ENCODE data around the gene ROR1.

The ROR1 gene

DNA sequence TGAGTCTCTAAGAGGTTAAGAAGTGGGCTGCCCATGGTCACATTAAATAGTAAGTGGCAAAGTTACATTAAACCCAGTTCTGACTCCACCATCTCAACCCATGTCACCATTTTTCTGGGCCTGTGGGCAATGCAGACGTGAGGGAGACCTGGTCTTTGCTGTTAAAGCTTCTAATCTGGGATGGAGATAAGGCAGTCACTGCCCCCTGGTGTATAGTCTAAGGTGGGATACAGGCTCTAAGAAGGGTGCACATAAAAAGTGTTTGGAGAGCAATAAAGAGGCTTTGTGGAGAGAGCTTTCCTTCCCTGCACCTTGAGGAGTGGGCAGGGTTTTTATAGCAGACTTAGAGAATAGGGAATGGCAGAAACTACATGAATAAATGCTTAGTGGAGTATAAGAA lies 141.3 kb downstream of the ROR1 start:
- DNase-seq = no peak

DNA sequence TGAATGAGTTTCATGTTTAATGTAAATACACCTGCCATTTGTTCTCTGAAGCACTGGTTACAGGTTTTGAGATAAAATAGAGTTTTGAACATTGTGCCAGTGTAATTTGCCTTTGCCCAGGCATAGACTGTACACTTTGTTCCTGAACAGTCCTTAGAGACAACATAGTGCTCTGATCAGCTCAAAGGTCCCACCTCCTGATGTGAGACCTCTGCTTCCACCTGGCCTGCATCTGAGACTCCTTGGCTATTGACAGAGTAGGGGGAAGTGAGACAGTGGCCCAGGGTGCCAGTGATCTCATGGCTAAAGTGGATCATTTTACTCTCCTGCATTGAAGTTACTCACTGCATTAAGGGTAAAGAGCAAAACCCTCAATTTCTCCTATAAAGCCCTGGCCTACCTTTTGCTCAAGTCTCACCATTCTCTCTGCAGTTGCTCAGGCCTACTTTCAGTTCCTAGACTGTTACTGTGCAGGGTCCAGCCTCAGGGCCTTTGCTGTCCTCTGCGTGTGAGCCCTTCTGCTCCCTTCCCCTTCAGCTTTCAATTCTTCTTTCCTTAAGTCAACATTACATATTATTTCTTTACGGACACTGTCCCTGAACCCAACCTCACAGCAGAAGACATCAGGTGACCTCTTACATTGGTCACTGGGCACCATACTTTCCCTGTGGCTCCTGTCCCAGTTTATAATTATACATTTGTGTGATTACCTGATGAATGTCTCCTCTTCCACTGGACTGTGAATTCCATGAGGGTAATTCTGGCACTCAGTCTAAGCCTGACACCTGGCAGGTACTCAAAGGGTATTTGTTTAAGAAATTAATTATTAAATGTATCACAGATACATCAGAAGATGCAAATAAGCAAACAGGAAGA lies 142.9 kb downstream of the ROR1 start:
- no peak for DNase-seq

DNA sequence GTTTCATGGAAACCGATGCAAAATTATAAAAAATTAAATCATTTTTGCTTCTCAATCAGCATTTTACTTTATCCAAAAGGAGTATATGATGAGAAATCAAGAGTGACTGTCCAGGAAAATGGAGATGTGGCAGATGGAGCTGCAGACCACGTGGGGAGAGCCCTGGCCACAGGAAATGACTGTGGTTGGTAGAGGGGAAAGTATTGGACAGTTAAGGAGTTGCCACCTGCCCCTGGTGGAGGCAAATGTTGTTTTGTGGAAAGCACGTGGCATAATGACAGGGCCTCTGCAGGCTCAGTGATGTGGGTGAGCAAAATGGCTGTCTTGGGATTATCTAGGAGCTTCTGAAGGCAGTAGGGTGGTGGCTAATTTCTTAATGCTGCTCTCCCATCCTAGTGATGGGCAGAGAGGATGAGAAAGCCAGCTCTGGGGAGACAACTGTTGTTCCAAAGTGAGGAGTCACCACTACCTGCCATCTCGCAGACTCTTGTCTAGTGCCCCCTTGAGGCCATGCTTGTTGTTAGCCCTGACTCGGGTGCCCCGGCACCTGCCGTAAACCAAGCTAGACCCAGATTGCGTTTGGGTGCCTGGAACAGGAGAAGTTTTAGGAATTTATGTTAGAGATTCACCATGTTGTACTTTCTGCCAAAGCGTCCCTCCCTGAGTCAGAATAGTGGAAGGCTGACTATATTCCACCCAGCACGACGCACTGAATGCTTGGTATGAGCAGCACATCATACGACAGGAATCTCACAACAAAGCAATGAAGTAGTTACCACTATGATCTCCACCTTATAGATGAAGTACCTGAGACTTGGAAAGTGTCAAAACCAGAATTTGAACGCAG lies 144.0 kb downstream of the ROR1 start:
- no peak for DNase-seq

DNA sequence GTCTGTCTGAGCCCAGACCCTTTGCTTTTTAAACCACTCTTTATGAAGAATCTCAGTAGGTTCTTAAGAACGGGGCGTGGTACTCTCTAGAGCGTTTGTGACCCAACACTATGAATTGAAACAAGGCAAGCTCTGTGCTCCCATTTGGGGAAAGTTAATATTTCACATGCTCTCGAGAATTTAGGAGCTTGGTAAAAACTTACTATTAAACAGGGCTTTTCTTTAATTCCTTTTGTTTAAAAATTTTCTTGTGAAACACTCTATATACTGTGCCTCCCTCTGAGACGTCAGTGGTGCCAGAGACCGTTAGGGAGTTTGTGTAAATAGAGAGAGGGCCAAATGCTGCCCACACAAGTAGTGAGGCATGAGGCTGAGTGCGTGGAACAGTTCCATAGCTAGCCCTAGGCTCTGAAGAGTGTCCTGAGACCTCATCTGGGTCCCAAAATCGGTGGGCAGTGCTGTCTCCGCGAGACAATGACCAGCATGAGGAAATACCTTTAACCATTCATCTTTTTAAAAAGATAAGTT lies 144.7 kb downstream of the ROR1 start:
- DNase-seq = no peak

DNA sequence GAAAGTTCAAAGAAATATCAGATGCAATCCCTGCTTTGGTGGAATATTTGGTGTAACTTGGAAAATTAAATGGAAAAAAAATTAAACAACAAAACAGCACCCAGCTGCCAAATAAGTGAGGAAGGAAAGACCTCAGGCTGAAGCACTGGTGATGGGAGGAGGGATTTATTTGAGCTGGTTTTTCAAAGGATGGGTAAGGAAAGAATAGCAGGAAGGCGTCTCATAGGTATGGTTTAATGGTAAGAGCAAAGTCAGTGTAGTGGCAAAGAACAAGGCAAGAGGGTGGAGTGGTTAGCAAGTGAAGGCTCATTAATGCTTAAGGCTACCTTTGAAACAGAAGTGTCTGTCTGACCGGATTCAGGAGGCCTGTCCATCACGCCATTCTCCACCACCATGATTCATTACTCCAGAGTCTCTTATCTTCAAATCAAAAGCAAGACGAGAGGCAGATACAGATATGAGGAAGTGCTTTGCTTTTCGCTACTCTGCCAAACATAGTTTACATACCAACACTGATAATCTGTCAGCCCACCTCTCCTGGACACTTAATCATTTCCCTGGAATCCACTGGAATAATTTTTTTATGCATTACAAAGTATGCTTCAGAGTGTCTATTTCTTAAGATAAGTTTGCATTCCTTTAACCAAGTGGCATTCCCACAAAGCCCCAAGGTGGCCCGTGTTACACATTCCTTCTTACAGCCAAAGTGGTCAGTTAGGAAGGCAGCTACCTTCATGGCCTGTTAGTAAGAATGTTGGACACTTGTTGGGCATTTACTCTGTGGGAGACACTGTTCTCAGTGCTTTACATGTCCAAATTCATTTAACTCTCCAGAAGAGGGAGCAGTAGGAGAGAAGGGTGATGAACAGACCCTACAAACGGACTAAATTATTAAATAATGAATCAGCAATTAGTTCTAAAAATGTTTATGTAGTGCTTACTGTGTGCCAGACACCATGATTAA lies 146.6 kb downstream of the ROR1 start:
- DNase-seq = no peak

DNA sequence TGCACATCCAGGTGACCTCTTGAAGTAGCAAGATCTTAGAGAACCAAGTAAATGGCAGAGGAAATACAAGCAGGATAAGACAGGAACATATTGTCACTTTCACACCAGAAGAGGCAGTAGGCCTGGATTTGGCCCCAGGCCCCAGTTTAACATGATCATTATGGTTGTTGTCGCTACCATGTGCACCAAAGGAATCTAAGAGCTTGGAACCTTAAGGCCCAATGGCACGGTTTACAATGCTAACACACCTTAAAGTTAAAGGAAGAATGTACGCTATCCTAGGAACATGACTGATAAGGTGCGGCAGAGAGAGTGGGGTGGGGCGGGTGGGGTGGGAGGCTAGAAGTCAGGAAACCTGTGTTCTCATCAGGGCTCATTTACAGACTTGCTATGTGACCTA lies 147.5 kb downstream of the ROR1 start:
- DNase-seq = no peak

DNA sequence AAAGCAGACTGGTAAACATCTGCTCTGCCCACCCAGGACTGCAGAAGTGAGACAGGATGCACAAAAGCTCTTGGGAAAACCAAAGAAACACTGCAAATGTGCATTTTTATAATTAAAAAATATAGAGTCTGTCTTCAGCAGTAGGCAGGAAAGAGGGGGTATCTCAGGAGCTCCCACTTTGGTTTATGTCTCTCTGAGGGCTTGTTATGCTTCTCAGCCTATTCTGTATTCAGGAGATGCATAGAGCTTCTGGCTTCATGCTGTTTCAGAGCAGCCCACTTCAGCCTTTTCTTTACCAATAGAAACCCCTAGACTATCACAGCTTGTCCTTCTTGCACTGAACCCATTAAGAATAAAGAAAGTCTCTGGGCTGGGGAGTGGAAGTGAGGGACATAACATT lies 148.0 kb downstream of the ROR1 start:
- DNase-seq = no peak

DNA sequence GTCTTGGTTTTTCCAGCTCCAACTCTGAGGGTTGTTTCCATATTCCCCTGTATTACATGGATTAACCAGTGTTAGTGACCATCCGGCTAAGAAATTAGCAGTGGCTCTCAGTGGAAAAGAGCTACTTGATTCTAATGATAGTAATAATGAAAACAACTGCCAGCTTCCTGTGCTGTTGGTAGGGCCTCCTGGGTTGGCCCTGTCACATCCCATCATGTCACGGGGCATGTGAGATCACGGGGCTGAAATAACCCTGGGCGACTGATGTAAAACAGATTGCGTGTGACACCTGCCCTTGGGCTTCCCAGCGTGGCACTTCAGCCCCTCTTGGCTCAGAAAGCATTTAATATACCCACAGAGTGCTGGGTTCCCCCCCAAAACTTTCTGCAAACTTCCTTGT lies 149.0 kb downstream of the ROR1 start:
- no peak for DNase-seq

DNA sequence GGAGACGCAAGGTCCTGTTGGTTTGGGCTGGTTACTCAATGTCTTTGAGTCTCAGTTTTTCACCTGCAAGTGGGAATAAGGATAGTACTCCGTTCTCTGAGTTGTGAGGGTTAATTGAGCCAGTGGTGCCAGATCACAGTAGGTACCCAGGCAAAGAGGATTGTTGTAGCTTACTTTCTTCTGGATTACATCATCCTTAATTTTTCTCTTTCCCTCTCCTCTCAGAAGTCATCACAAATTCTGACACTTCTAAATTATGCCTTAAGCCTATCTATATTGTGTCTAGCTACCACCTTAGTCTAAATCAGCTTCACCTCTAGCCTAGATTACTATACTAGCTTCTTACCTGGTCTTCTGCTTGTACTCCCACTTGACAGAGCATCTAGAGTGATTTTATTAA lies 149.5 kb downstream of the ROR1 start:
- DNase-seq = no peak

DNA sequence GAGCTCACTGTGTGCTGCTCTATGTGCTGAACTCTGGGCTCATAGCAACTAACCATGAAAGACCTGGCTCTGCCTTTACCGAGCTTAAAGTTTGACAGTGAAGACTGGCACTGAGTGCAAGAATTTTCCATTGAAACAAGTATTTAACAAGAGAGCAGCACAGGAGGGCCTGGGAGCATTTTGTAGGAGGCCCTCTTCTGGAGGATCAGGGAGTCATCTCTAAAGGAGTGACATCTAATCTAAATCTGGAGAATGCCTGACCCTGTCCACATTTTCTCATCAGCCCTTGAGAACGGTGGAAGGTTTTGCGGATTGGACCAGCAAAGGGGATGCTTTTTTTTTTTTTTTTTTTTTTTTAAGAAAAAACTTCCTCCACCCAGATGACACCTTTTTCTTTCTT lies 150.8 kb downstream of the ROR1 start:
- DNase-seq = no peak

DNA sequence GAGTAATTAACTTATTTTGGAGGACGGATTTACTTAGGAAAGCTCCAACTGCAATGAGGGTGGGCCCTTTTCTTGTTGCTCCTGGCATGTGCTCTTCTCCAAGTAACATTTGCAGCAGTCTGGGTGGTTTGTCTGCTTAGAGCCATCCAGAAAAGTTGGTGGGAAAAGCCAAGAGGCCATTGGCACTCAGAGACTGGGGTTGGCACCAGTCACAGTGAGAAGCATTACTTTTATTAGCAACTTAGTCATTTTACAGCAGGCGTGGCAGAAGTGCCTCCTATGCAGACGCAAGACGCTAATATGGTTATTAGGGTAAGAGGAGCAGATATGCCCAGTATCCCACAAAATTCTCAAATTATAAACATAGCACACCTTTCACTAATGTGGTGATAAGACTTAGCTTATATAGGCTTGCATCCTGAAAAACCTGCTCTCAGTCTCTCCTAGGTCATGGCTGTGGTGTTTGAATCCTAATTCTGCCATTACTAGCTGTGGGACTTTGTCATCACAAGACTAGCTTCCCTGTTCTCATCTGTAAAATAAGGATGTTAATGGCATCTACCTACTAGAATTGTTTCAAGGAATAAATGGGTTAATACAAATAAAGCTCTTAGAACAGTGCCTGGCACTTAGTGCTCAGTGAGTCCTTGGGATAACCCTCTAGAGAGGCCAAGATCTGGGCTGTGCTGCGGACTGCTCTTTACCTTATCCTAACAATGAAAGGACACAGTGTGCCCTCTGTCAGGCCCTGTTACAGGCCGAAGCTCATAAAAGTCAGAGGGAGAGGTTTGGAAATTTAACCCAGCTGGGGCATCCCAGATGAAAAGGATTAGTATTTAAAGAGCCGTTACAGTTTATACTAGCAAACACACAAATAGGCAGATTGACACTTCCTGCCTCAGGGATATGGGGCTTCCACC lies 154.6 kb downstream of the ROR1 start:
- no peak for DNase-seq

DNA sequence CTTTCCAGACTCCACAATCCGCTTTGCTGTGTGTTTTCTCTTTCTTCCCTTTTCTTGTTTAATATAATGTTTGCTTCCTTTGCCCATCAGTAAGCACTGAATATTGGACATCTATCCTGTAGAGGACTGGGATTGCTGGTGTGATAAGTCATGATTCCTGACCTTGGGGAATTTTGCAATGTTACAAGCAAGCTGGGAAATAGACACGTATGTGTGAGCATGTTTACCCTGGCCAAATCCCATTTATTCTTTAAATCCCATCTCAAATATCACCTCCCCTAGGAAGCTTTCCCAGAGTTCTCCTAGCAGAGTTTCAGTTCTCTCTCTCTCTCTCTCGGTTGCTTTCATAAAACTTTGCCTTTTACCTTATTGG lies 155.3 kb downstream of the ROR1 start:
- DNase-seq = no peak

DNA sequence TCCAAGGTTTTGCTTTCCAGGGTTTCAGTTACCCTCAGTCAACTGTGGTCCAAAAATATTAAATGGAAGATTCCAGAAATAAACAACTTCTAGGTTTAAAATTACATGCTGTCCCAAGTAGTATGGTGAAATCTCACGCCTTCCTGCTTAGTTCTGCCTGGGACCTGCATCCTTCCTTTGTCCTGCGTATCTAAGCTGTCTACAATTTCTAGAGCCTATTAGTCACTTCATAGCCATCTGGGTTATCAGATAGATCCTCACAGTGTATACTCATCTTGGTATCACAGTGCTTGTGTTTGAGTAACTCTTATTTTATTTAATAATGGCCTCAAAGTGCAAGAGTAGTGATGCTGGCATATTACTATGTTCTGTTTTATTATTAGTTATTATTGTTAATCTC lies 157.7 kb downstream of the ROR1 start:
- no peak for DNase-seq

DNA sequence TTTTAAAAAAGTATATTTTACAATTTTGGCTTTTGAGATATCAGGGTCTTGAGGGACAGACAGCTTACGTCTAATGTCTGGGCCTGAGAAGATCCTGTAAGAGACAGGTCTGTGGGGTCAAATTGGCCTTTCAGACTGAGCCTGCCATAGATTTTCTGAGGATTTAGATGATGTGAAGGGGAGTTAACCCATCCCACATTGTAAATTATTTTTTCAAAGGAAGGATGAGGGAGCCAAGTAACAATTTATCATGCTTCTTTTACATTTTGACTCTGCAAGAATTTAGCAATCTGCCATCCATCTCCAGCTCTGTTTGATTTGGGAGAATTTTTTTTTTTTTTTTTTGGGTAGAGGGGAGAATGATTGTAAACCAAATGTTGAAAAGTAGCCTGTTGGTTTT lies 160.9 kb downstream of the ROR1 start:
- no peak for DNase-seq

DNA sequence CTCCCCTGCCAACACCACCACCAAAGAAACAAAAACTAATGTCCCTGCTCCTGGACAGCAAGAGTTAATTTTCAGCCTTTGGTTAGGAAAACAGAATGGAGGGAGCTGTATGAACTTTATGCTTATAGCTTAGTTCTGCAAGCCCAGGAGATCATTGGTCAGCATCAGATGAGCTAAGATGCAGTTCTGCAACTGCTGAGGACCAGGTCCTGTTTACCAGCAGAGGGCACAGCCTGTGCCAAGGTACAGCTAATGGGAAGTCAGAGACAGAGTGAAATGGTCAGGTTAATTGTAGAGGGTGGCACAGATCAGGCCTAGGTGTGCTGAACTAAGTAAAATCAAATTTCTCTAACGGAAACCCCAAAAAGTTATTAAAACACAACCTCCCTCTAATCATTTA lies 161.3 kb downstream of the ROR1 start:
- DNase-seq = no peak

DNA sequence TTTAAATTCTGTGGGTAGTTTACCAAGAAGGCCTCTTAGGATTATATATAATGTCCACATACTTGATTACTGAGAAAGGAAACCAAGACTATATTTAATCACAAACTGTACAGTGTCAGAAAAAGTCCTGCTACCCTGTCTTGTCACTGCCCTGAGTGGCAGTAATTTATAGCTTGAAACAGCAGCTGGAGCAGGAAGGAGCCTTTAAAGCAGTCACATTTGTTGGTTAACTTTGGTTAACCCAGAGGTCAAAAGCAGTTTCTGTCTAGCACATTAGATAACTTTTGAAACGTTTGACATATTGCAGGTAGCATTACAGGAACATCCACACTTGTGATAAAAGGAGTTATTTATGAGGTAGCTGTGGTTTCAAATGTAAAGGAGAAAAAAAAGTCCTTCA lies 161.7 kb downstream of the ROR1 start:
- DNase-seq = no peak

DNA sequence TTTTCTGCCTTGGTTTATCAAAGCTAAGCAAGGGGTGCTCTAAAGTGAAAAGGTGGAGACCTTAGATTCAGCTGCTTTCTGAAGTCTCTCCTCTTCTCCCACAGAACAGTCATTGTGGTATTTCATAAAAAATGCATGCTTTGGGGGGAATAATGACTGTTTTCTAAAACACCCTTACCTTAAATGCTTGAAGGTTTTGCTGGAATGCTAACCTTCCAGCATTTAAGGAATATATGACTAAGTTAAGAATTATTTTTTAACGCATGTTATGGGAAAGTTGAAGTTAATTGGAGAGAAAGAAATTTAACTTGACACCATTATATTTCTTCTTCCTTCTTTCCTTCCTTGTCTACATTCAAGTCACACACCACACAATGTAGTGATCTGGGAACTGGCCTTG lies 162.5 kb downstream of the ROR1 start:
- no peak for DNase-seq

DNA sequence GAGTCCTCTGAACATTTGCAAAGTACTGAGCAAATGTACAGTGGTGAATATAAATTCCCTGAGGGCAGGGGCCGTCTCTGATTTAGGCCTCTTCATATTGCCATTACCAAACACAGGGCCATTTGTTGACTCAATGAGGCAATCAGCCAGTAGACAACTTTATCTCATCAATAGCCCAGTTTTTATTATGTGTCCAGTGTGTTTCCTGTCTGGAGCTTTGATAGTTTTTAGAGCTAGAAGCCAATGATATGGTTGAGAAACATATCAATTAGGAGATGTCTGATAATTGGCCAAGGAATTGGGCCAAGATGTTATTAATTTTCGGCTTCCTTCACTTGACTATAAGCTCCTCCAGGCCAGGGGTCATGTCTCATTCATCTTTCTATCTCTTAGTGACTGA lies 163.0 kb downstream of the ROR1 start:
- DNase-seq = no peak

DNA sequence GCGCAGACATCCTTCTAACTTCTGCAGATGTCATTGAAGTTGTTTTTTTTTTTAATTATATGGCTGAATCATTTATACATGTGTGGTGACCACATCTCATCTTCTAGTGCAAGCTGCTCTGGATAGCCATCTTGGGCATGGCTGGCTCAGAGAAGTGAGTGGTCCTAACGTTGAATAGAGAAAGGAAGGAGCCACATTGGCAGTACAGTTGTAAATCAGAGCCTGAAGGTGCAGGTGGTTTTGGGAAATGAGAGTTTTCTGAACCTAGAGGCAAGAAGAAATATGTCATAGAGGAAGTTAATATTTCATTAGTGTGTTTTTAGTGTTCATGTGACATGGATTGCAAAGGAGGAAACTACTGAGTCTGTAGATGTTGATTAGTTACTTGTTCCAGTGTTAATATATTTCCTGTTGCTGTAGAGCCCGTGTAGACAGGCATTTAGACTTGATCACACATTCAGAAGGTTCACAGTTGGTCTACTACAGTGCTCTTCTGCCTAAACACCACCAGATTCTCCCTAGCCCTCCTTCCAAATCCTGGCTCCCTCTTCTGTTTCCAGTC lies 163.7 kb downstream of the ROR1 start:
- no peak for DNase-seq

DNA sequence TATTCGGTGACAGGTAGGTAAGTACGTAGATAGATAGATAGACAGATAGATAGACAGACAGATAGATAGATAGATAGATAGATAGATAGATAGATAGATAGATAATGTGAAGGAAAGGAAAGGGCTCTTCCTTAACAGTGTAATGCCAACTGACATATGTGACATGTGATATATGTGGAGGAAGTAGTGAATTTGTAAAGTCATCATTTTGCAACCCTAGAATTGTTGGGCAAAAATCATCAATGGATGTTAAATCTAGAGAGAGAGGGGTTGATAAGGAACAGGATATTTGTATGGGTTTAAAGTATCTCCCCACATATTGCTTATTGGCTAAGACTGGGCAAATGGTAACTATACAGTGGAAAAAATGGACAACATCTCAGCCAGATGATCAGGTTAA lies 166.6 kb downstream of the ROR1 start:
- no peak for DNase-seq

DNA sequence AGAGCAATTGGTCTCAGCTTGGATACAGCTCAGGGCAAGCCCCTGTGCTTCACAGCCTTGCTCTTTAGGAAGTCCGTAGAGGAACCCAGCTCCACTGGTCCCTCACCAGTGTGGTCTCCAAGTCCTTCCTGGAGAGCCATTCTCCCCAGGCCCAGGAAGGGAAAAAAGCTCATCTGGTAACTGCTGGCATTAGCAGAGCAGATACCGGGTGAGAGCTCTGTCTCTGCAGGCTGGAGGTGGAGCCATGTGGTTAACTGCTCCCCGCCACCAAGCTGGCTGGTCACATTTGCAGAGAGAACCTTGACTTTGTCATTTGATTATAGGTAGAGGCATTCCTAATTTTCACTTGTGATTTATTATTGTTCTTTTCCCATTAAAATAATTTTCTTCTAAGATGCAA lies 169.6 kb downstream of the ROR1 start:
- DNase-seq = no peak

Data from CD4-positive, alpha-beta T cell treated with Interleukin-6 for 4 hours (primary cell).